Measurements from ENCODE around the gene MACROD2.

Gene MACROD2

DNA sequence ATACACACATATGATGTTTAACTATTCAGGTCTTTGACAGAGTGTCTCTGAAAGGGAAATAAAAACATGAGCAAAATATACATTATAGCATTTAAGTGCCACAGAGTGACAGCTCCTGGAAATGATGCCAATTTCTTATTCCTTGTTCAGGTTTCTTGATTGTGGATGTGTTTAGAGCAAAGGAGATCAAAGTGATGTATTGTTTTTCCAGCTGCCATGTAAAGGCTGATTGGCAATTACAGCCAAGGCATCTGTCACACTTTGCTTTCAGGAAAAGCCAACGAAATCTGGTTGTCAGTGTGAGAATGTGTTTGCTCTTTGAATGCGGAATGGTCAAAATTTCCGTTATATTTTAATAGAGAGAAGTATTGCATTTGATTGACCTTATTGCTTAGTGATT is 689.9 kb downstream of the MACROD2 start:
- no peak for DNase-seq

DNA sequence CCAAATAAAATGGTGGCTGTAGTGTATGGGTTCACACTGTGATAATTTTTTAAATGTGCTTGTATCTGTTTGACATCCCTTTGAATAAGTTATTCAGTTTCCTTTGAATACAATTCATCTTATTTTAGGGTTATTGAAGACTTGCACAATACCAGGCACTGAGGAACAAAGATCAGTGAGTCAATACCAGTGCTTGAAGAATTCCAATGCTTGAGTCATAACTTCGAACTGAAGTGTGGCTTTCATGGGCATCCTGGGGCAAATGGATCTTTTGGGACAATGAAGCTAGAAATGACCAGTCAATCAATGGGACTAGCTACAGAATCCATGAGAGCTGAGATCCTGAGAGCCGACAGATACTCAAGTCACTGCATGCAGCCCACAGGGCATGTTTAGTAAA is 692.0 kb downstream of the MACROD2 start:
- no peak for DNase-seq

DNA sequence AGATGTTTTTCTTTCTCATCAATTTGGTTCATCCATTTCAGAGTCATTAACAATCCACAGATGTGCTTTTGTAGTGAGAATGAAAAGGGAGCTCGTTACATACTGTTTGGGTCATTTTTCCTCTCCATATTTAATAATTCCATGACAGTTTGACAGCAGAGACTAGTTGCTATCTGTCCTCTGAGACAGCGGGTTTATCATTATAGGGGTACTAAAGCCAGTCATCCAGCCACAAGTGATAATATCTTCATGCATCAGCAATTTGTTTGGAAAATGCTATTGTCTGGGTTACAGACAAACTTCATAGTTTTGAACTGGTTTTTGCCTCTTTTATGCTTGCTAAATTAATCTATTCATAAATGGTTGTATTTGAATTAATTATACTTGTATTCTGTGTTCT is 692.7 kb downstream of the MACROD2 start:
- no peak for DNase-seq

DNA sequence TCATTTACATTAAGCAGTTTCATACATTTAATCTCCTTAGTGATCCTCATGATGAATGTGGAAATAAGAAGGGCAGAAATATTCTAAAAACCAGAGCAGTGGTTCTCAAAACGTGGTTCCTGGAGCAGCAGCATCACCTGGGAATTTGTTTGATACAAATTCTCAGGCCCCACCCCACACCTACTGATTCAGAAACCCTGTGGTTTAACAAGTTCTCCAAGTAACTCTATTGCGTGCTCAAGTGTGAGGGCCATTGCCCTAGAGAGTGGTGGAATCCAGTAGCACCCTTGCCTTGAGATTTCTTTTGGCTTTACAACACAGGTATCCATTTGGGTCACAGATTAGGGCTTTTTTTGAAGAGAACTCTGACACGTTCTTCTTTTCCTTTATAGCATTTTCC is 696.7 kb downstream of the MACROD2 start:
- no peak for DNase-seq

DNA sequence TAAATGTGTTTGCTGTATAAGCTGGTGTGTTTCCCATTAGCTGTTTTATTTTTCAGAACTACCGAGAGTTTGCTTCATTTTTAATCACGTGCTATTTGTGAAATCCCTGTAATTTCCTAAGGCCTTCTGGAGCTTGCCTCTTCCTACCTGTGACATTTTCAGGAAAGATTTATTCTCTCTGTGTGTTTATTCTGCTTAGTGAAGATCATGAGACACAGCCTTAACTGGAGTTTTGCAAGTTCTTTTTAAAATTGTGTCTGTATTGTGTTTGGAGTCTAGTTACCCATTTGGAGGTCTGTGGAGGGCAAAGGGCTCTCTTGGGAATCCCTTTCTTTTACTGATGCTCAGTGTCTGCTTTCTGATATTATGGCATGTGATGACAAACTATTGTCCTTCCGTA is 701.2 kb downstream of the MACROD2 start:
- DNase-seq = no peak

DNA sequence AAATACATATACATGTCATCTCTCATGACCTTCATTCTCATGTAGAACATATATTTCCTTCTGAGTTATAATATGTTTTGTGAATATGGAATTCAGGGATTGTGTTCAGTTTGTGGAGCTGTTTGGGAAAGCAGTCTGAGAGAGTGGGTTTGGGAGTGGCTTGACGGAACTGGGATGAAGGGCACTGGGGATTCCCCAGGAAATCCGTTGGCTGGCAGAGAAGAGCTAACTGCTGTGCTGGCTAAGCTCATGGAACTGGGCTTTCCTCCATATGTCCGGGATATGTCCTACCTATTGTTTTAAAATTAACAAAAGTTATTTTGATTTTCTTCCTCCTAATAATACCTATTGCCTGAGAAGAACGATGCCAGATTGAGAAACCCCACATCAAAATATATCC is 701.6 kb downstream of the MACROD2 start:
- no peak for DNase-seq

DNA sequence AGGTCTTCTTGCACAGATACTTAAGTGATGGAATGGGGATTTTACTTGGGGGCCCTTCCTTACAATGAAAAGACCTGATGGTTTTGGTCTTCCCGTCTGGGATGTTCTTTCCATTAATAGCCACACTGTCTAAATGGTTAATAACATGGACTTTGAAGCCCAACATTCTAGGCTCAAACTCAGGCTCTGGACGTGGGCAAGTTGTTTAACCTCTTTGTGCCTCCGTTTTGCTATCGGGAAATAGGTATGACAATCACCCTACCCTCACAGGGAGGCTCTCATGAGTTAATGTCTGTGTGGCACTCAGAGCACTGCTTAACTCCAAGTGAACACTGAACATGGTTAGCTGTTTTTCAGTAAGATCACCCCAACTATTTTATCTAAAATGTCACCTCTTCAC is 702.8 kb downstream of the MACROD2 start:
- no peak for DNase-seq

DNA sequence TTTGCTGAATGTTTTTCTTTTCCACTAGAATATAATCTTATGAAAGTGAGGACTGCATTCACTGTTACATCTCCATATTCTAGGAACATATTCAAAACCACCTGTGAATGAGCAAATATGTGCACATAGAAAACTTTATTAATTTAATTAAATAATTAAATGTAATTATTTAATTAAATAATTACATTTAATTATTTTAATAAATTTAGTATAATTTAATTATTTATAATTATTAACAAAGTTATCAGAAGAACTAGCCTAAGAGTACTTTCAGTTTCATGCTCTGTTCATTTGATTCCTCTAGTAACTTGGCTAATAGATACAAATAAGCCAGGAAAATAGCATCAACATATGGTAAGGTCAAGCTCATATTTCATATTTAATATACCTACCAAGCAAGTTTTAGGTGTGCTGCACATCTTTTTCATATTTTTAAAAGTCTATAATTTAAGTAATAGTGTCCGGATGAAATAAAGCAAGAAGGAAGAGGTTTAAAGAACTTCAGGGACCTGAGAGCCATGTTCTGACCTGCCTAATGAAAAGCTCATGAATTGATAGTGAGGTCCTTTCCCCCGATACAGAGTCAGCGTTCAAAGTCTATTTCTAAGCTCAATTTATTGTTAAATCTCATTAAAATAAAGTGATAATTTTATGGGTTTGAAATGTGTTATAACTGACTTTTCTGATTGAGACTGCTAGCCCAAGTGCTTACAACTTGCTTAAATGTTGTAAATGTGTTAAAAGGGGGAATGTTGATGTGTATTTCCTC is 703.5 kb downstream of the MACROD2 start:
- no peak for DNase-seq

DNA sequence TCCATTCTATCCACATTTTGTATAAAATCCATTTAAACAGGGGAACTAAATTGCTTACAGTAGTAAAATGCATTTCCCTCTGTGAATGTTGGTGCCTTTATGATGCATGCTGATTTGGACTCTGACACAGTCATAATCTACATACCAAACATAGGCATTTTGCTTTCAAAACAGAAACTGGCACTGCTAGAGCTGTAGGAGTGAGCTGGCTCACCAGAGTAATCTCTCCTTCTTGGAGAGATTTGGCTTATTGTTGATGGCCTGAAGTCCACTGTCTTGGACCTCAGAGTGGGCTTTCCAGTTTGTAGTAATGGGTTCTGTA is 705.3 kb downstream of the MACROD2 start:
- DNase-seq = no peak

DNA sequence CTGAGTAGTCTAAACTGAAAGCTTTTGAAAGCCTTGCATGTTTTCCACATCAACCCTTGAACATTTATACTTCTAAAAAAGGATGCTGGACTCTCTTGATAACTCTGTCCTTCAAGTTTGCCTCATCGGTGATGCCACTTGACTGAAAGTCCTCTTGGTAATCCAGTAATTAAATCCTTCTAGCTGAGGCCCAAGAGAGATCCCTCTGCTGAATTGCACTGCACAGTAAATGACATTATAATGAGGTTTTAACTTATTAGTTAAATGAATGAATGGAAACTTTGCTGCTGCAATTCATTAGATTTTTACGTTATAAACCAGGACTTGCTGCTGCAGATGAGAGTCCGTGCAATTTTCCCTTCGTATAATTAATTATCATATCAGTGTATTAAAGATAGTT is 706.0 kb downstream of the MACROD2 start:
- no peak for DNase-seq

DNA sequence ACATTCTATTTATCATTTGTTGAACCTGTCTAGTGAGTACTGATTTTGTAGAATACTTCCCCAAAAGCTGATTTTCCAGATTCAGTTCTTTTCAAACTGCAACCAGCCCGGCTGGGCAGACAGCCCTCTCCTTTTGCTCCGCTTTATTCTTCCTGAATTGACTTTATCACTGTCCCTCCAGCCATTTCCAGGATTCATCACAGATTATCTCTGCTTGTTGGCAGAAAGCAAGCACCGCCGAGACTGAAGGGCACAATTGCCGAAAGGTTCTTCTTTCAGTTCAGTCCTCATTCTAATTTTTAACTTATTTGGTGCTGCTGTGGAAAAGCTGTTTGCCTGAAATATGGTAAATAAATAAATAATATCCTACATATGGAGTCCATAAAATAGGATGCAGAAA is 711.2 kb downstream of the MACROD2 start:
- DNase-seq = no peak

DNA sequence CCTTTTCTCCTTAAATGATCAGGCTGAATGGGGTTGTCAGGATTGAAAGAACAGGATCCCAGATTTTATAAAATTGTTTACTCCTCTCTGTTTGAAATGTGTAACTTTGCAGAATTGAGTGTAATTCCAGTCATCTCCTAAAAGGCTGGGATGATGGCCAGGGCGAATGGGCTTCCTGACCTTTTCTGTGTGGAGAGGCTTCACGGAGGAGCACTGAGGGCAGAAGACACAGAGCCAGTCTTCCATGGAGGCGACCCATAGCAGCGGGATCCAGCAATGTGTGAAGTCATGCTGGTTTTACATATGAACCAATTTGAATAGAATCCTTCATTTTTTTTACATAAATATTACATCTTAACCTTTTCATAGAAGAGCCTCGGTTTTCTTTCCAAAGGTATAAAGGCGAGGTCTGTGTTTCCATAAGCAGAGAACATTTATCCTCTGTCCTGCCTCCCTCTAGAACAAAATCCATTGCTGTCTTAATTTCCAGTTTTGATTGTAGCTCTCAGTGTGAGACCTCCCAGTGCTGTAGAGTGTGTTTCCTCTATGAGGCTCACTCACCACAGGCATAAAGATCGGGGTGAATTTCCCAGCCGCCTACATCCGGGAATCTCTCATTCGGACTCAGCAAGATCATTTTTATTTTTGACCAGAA is 711.8 kb downstream of the MACROD2 start:
- no peak for DNase-seq

DNA sequence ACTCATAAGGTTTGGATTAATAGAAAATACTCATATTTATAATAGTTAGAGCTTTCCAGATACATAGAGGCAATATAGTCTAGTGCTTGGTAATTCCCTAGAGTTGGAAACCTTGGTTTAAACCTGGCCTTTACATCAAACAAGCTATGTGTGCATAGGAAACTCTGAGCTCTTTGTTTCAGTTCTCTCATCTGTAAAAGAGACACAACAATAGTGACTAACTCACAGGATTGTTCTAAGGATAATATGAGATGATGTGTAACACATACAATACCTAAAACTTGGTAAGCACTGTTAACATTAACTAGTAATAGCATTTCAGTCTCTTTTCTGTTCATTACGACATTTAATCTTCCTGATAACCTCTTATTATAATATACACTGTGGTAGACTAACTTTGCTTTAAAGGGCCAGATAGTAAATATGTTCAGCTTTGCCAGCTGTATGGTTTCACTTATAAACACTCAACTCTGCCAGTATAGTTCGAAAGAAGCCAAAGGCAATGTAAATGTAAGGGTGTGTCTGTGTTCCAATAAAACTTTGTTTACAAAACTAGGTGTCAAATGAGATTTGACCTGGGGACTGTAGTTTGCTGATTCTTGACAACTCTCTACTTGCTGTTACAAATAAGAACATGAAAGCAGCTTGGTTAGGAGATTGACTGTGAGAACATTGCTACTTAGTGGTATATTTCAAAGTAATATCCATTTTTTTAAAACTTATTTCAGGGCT is 712.7 kb downstream of the MACROD2 start:
- no peak for DNase-seq

DNA sequence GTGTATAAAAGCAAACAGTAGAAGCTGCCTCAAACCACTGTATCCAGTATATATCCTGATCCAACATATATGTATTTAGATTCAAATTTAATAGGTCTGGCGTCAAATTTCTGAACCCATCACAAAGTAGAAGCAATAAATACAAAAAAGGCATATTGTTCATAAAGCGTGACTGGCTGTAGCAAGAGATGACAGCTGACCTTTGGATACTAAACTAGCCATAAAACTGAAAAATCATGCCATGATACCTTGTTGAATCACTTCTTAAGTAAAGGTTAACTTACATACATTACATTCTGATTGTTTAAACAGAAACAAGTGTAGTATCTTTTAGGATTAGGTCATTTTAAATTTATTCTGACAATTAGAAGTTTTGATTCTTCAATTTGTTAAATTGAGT is 714.1 kb downstream of the MACROD2 start:
- DNase-seq = no peak

DNA sequence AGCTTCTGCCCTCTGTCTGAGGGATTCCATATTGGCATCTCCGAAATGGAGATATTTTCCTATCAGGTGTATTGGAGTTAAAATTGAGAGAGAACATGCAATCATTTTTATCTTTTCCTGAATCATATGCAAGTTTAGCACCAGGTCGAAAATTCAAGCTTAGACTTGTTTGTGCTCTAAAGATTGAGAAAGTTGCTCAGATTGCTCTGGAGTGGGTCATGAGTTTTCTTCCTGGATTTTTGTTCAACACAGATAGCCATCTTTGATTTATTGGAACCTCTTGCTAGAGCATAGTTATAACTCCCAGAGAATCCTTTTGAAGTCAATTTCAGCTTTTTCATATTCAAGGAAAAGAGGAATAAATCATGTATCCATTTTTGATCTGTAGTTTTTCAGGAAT is 715.6 kb downstream of the MACROD2 start:
- DNase-seq = no peak

DNA sequence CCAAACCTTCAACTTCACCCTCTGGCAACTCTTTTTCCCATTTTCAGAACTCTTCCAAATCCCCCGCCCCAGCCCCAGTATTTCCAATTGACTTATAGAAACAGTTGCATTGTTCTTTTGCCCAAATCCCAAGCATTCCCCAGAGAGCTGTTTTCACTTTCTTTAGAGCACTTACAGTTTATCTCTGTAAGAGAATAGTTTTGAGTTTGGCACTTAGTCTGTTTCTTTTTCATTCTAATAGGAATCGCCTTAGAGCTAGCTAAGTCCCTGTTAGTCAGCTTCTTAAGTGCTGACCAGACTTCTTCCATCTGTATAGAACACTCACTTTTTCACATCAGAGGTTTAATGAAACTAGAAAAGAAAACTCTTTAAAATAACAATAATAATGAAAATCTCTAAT is 716.3 kb downstream of the MACROD2 start:
- DNase-seq = no peak

DNA sequence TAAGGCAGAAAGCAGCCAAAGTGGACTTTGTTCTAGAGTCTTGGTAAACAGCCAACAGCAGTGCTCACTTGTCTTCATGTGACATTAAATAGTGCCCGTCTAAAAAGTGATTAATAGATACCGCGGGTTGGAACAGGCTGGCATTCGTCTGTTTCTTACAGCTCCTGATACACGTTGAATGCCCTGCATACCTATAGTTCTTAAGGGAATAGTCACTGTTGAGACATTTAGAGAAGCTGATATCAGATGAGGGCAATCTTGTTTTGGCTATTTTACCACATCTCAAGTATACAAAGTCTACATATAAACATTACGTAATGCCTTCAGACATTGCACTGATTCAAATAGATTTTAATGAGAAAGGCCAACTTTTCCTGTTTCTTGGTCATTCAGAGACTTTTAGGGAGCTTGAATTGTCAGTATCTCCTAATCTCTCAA is 717.0 kb downstream of the MACROD2 start:
- no peak for DNase-seq

DNA sequence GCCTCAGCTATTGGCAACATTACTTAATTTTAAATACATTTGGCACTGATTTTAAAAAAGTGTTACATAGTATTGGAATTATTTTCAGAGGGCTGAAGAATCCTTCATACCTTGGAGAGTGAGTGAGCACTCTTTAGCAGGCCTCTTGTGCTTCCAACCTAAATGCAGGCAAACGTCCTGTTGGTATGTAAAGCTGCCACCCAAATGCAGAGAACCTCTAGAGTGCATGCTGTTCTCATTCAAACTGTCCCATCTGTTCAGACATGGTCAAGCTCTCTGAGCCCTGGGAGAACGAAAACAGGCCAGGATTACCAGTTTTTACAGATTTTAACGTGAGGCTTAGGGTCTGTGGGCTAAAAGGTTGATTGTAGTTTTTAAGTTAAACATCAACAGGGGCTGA is 720.1 kb downstream of the MACROD2 start:
- no peak for DNase-seq

DNA sequence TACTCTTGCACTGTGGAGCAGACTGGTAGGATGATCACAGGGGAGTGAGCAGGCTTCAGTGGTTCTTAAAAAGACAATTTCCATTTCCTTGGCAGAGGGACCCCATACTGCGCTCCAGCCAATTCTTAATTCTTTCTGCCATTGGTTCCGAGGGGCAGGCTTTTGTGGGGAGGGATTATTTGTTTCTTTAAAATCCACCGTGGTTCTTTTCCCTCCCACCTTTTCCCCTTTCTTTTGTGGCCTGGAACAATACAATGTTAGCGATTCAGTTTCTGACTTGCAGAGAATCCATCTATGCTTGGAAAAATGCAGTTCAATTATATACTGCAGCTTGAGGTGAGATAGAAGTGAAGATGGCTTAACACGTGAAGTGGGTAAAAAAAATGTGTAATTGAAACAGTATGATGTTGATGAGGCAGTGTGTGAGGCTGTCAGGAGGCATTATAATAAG is 721.1 kb downstream of the MACROD2 start:
- DNase-seq = no peak

DNA sequence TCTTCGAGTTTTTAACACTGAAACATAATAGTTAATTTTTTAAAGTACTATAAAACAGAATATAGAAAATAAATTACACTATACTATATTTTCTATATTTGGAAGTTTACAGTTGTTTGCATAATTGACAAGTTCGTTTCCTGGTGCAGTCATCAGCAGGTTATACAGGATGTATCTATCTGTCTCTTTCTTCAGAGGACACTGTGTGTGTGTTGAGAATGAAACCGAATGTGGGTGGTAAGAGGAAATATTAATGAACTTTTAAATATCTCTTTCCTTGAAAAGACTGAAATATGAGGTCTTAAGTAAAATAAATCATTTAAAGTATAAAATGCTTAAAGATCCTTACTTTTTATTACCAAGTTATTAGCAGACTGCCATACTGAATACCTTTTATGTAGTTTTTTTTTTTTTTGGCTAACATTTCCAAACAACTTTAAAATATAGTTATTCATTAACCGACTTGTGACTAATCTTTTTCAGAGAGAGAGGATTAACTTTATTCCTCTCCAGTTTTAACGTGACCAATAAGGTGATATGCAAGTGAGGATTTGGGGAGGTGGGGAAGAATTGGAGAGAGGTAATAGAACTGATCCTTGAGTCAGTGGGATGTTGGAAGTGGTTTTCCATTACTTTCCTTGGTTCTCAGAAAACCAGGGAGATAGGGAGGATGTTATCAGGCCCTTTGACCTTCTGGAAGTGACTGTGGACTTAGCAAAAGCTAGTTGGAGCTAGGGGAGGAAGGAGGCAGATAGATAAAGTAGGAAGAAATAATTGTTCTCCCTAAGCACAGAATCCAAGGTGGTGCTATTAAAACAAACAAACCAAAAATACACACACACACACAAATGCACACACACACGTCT is 722.1 kb downstream of the MACROD2 start:
- DNase-seq = no peak

DNA sequence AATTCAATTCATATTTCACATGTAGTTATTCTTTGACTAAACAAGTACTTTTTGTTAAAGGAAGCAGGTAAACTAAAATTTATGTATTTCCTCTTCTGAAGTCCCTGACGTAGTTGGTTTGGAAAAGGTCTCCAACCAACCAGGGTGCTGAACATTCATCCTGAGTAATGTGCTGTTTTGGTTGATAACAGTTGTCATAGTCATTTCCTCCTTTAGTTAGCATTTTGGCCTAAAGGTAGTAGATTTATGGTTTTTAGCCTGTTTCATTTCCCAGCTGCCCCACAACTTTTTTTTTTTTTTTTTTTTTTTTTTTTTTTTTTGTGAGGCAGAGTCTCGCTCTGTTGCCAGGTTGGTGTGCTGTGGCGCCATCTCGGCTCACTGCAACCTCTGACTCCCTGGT is 724.9 kb downstream of the MACROD2 start:
- DNase-seq = no peak

DNA sequence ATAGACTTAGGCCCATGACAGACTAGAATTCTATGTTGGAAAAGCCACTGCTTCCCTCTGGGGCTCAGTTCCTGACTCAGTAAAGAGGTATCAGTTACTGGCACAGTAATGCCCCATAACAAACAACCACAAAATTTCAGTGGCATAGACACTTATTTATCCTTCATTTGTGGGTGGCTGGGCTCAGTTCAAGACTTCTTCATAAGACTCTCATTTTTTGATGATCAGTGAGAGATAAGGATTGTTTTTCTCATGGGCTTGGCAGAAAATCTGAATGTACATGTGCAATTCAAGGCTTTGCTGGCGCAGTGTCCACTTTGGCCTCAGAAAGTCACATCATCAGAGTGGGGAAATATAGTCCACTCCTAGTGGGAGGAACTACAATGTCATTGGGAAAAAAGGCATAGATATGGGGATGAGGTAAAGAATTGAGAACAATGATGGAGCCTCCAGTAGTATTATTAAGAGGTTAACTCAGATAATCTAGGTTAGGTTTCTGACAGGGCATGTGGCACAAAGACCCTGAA is 726.7 kb downstream of the MACROD2 start:
- DNase-seq = no peak

DNA sequence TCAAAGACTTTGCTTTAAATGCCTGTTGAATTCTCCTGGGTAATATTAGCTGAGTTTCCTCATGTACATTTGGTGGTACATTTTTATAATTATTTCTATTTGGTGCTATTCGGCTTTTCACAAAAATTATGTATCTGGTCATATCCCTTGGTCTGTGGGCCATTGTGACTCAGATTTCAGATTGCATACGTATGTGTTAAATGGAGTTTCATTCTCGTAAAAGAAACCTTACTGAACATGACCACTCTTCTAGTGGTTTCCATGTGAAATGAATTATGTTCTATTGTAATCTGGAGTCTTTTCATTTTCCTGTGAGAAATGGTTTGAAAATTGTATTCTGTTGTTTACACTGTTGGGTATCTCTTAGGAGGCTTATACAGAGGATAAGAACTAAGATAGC is 728.3 kb downstream of the MACROD2 start:
- no peak for DNase-seq

Data from NCI-H2029 (cell line).